Measurements from ENCODE around the gene TMEM186. TPM values are rescaled to one million over a fixed set of nuclear protein-coding genes. Genes with fewer than 3 reads are reported as not detected.

Gene TMEM186
- total and polyA plus RNA-seq, 11 donors = 8.7 to 17.2 (median 12.4) TPM

- intact Hi-C loops (cut with DNase I) = no loop called here
- no peaks in the 10 kb centered on the region for H3K27me3 ChIP-seq
- 69 to 84% (median 78%) methylated on average over 8 to 12 of the region's 12 CpGs for WGBS, 4 donors
- H3K9me3 ChIP-seq = no peaks in the 10 kb centered on the region
- no peak for DNase-seq
- H3K27ac ChIP-seq = no peak overlapping the region
- H3K36me3 ChIP-seq = peaks cover 0 to 56% (median 14%) of the 10 kb centered on the region in 9 donors
- TF ChIP-seq CTCF (IDR thresholded peaks at IDR 0.05) (no peak), POLR2A (IDR thresholded peaks at IDR 0.05) (no peak)
- ATAC-seq = no peak
- no peak overlapping the region for H3K4me3 ChIP-seq
- no peaks in the 10 kb centered on the region for H3K4me1 ChIP-seq
Observed at GRCh38 chr16:8776129-8776584, 21.3 kb downstream of the TMEM186 start.

- no peak overlapping the region for H3K27ac ChIP-seq
- H3K4me1 ChIP-seq = no peaks in the 10 kb centered on the region
- no peaks in the 10 kb centered on the region for H3K9me3 ChIP-seq
- intact Hi-C loops (cut with DNase I) = no loop called here
- ATAC-seq (no peak), DNase-seq (no peak)
- WGBS, 4 donors = 80 to 100% (median 93%) methylated on average over 1 of the region's 1 CpG
- TF ChIP-seq POLR2A (IDR thresholded peaks at IDR 0.05) = no peak
- no peak for TF ChIP-seq CTCF (IDR thresholded peaks at IDR 0.05)
- H3K27me3 ChIP-seq = no peaks in the 10 kb centered on the region
- H3K36me3 ChIP-seq = peaks cover 0 to 56% (median 14%) of the 10 kb centered on the region in 9 donors
- H3K4me3 ChIP-seq = no peak overlapping the region
Observed at GRCh38 chr16:8775359-8775758, 22.1 kb downstream of the TMEM186 start.

- intact Hi-C loops (cut with DNase I) = no loop called here
- Histone ChIP-seq H3K36me3 (peaks cover 0 to 49% (median 11%) of the 10 kb centered on the region in 9 donors), H3K9me3 (no peaks in the 10 kb centered on the region), H3K27me3 (no peaks in the 10 kb centered on the region), H3K4me3 (no peak overlapping the region), H3K27ac (no peak overlapping the region), H3K4me1 (no peaks in the 10 kb centered on the region)
- ATAC-seq = no peak
- no peak for DNase-seq
- TF ChIP-seq CTCF (IDR thresholded peaks at IDR 0.05) = no peak
- TF ChIP-seq POLR2A (IDR thresholded peaks at IDR 0.05) = no peak
- WGBS, 4 donors = 85 to 90% (median 86%) methylated on average over 11 of the region's 11 CpGs
Observed at GRCh38 chr16:8774208-8774607, 23.2 kb downstream of the TMEM186 start.

- peaks cover 0 to 53% (median 13%) of the 10 kb centered on the region in 9 donors for H3K36me3 ChIP-seq
- intact Hi-C loops (cut with DNase I) = no loop called here
- no peak for ATAC-seq
Observed at GRCh38 chr16:8773537-8773936, 23.9 kb downstream of the TMEM186 start.

GRCh38 chr16:8768692-8769091 lies 28.7 kb downstream of the TMEM186 start:
- no peaks in the 10 kb centered on the region for H3K27me3 ChIP-seq
- no peaks in the 10 kb centered on the region for H3K4me1 ChIP-seq
- DNase-seq (no peak), ATAC-seq (no peak)
- 76 to 83% (median 79%) methylated on average over 12 of the region's 12 CpGs for WGBS, 4 donors
- TF ChIP-seq CTCF (IDR thresholded peaks at IDR 0.05) (no peak), POLR2A (IDR thresholded peaks at IDR 0.05) (no peak)
- H3K36me3 ChIP-seq = peaks cover 0 to 44% (median 13%) of the 10 kb centered on the region in 9 donors
- no peaks in the 10 kb centered on the region for H3K9me3 ChIP-seq
- no peak overlapping the region for H3K27ac ChIP-seq
- intact Hi-C loops (cut with DNase I) = no loop called here
- no peak overlapping the region for H3K4me3 ChIP-seq

More at GRCh38 chr16:8773537-8773936, 23.9 kb downstream of the TMEM186 start:
- Histone ChIP-seq H3K9me3 (no peaks in the 10 kb centered on the region), H3K4me3 (no peak overlapping the region), H3K4me1 (no peaks in the 10 kb centered on the region), H3K27ac (no peak overlapping the region), H3K27me3 (no peaks in the 10 kb centered on the region)
- no peak for DNase-seq
- no peak for TF ChIP-seq POLR2A (IDR thresholded peaks at IDR 0.05)
- WGBS, 4 donors = 68 to 89% (median 82%) methylated on average over 3 of the region's 3 CpGs
